Psoas muscle (tissue), 8 donors: ENCODE results near the gene NASP. TPM values are rescaled to one million over a fixed set of nuclear protein-coding genes. Genes with fewer than 3 reads are reported as not detected.

Experiments
- ATAC-seq, 4 donors: fragments of 200-7000 bp; cut with Tn5 transposase; one replicate each; pipeline ENCODE4 v1.9.1; 2020; ENCODE audit warnings: moderate library complexity in 3 of 4, mild to moderate bottlenecking in 2 of 4
- DNase-seq, 2 donors: peaks; one replicate each; pipeline ENCODE4 v3.0.0-alpha.2; 2020
- H3K27ac ChIP-seq: fragments of 200-600 bp; one replicate; pipeline ENCODE4 v1.8.0; 2022
- H3K27me3 ChIP-seq, 3 donors: fragments of 200-600 bp in 1 of 3; one replicate each; pipeline versions ENCODE4 v1.6.1 to v1.8.0; 2013 to 2022; ENCODE audit warnings: low read length in 2 of 3, mild to moderate bottlenecking in 2 of 3, moderate library complexity in 1 of 3; ENCODE audit not compliant: insufficient read depth in 3 of 3
- H3K36me3 ChIP-seq, 2 donors: fragments of 200-600 bp in 1 of 2; one replicate each; pipeline versions ENCODE4 v1.6.1 to v1.8.0; 2013 to 2022; ENCODE audit warnings: low read depth in 1 of 2, mild to moderate bottlenecking in 1 of 2, moderate library complexity in 1 of 2; ENCODE audit not compliant: insufficient read depth in 1 of 2
- H3K4me1 ChIP-seq: fragments of 200-600 bp; one replicate; pipeline ENCODE4 v1.8.0; 2022
- H3K4me3 ChIP-seq: fragments of 200-600 bp; one replicate; pipeline ENCODE4 v1.8.0; 2022; ENCODE audit warnings: mild to moderate bottlenecking
- H3K9me3 ChIP-seq: fragments of 200-600 bp; one replicate; pipeline ENCODE4 v1.8.0; 2022
- WGBS, 3 donors: extraction: QIAGEN DNeasy Blood & Tissue Kit; methylation state at CpG; one replicate each; pipeline versions ENCODE4 v1.1.6 to v1.1.7; 2013; 5-methylcytosine and 5-hydroxymethylcytosine counted together
- intact Hi-C, 2 donors: fragments of 100-400 bp; cut with DNase I; formaldehyde crosslinking; loops; one replicate each; pipeline versions ENCODE4 v1.11.0 to v1.14.2; 2022
- polyA plus RNA-seq, 3 donors: library from polyadenylated mRNA; stranded (reverse); fragments of 200-250 nt; gene quantifications; one replicate each; pipeline ENCODE4 v1.2.3, GENCODE V29; 2013
- total RNA-seq, 4 donors: library from RNA; stranded (reverse); fragmentation: NEBNext Ultra II Directional in 2 of 4; extraction: Animal tissue kit (Norgen Biotek cat#: 25700) in 2 of 4; gene quantifications; one replicate each; pipeline versions ENCODE4 v1.2.1 to v1.2.4, GENCODE V29; 2021 to 2023
- TF ChIP-seq, protein P1 (sequence below): fragments of 200-600 bp; IDR thresholded peaks from one replicate; pipeline ENCODE4 v1.8.0; 2022; ENCODE audit warnings: antibody characterized with exemption
- donor health status: healthy with polysubstance abuse.
- donor health status: DM: no; HTN: no; CAD: no; lungs with moderate emphysema.
- donor health status: Bipolar disorder and iron deficiency.
- donor health status: healthy.
- donor health status: DM: yes; HTN: yes; CAD: no.
- donor health status: DM: no; HTN: no; CAD: no.
- donor health status: DM: no; HTN: no; CAD: no.
- donor health status: DM: yes; HTN: yes; CAD: no.

NASP gene
- total and polyA plus RNA-seq, 7 donors = 15.3 to 54.6 (median 28.6) TPM

DNA sequence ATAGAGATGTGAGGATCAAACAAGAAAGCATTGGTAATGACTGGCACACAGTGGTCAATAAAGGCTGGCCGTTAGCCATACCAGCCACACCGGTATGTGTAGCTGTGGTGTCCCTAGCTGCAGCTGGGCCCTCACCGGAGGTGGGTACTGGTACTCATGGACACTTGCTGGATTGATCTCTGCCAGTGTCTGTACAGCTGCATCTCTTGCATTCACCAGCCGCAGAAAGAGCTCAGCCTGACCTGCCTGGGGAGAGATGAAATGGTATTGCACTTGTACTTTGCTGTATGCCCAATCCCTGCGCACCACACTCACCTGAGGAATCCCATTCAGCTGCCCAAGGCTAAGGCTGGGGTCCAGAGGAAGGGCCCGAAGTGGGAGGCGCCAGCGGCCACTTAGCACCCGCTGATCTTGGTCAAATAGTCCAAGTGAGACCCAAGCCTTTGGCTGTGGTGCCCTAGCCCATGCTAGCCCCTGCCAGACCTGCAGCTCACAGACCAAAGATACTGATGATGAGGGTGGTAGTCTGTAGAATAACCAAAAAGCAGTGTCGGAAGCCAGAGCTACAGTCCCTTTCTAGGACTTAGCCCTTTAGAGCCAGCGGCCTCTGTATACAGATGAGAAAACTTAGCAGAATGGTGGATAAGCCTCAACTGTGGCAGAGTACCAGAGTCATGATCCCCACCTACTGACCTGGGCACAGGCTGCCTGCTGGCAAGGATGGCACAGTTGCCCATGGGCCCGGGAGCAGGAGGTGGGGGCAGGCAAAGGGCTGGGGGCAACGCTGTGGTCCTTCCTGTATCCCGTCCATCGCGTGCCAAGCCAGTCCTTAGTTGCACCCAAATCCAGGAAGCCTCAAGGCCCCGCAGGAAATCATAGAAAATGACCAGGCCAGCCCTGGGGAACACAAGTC lies 37.0 kb downstream of the NASP start:
- Histone ChIP-seq H3K4me3 (no peak overlapping the region), H3K27ac (peak overlapping the region; percentile 23), H3K27me3 (no peaks in the 10 kb centered on the region), H3K4me1 (no peaks in the 10 kb centered on the region), H3K9me3 (no peaks in the 10 kb centered on the region), H3K36me3 (peaks cover 14 to 55% of the 10 kb centered on the region in 2 donors)
- DNase-seq (no peak), ATAC-seq (peak in 3 of 4 donors; percentile 4 to 16 (median 15))
- intact Hi-C loops = no loop called here
- WGBS, 3 donors = 77 to 87% (median 85%) methylated on average over 17 of the region's 17 CpGs
- TF ChIP-seq, protein P1, sequence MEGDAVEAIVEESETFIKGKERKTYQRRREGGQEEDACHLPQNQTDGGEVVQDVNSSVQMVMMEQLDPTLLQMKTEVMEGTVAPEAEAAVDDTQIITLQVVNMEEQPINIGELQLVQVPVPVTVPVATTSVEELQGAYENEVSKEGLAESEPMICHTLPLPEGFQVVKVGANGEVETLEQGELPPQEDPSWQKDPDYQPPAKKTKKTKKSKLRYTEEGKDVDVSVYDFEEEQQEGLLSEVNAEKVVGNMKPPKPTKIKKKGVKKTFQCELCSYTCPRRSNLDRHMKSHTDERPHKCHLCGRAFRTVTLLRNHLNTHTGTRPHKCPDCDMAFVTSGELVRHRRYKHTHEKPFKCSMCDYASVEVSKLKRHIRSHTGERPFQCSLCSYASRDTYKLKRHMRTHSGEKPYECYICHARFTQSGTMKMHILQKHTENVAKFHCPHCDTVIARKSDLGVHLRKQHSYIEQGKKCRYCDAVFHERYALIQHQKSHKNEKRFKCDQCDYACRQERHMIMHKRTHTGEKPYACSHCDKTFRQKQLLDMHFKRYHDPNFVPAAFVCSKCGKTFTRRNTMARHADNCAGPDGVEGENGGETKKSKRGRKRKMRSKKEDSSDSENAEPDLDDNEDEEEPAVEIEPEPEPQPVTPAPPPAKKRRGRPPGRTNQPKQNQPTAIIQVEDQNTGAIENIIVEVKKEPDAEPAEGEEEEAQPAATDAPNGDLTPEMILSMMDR = no peak

DNA sequence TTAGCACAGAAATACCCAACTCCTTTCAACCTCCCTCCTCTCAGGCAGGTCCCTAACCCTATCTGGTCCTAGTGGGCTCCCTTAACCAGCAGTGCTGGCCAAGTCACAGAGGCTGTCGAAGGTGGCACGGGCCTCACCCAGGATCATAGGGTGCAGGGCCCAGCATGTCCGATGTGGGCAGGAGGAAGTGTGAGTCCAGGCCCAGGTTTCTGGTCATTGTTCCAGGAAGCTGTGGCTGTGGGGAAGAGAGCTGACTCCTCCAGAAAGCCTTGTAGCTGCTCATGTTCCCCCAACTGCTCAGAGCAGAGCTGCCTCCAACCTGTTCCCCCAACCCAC lies 37.6 kb downstream of the NASP start:
- no peaks in the 10 kb centered on the region for H3K4me1 ChIP-seq
- DNase-seq (no peak), ATAC-seq (peak; percentile 7 to 41 (median 22))
- no peak overlapping the region for H3K4me3 ChIP-seq
- intact Hi-C loops = no loop called here
- no peaks in the 10 kb centered on the region for H3K27me3 ChIP-seq
- TF ChIP-seq, protein P1 = no peak
- H3K9me3 ChIP-seq = no peaks in the 10 kb centered on the region
- peaks cover 11 to 55% of the 10 kb centered on the region in 2 donors for H3K36me3 ChIP-seq
- H3K27ac ChIP-seq = peak overlapping the region; percentile 23
- 53 to 61% (median 57%) methylated on average over 3 of the region's 3 CpGs for WGBS, 3 donors

DNA sequence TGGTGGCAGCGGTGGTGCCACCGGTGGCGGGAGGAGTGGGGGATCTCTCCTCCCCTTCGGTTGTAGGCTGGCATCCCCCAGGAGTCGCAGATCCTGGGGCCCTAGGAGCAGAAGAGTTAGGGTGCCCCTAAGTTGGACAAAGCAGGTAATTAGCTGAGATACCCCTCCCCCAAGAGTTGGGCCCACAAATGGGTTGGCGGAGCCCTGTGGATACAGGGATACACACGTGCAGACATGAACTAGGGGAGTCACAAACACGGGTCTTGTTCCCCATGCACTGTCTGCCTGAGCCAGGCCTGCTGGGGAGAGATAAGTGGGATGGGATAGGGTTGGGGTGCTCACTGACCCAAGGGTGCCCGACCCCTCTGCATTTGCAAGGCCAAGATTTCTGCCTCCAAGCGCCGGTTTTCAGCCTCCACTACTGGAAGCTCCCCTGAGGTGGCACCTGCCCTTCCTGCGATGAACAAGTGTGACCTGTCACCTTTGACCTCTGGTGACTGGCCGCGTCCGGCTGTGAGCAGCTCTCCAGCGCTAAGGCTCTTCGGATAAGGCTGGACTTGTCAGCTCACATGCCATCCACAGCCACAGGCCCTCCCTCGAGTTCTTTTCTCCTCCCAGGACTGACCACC lies 38.2 kb downstream of the NASP start:
- Histone ChIP-seq H3K4me3 (peak overlapping the region; percentile 52), H3K27ac (peak overlapping the region; percentile 23), H3K9me3 (no peaks in the 10 kb centered on the region), H3K27me3 (no peaks in the 10 kb centered on the region), H3K36me3 (peaks cover 8 to 55% of the 10 kb centered on the region in 2 donors), H3K4me1 (no peaks in the 10 kb centered on the region)
- ATAC-seq (peak; percentile 5 to 19 (median 11)), DNase-seq (peak in 1 of 2 donors; percentile 54)
- TF ChIP-seq, protein P1 = no peak
- 62 to 67% (median 64%) methylated on average over 18 of the region's 18 CpGs for WGBS, 3 donors
- intact Hi-C loops = no loop called here

DNA sequence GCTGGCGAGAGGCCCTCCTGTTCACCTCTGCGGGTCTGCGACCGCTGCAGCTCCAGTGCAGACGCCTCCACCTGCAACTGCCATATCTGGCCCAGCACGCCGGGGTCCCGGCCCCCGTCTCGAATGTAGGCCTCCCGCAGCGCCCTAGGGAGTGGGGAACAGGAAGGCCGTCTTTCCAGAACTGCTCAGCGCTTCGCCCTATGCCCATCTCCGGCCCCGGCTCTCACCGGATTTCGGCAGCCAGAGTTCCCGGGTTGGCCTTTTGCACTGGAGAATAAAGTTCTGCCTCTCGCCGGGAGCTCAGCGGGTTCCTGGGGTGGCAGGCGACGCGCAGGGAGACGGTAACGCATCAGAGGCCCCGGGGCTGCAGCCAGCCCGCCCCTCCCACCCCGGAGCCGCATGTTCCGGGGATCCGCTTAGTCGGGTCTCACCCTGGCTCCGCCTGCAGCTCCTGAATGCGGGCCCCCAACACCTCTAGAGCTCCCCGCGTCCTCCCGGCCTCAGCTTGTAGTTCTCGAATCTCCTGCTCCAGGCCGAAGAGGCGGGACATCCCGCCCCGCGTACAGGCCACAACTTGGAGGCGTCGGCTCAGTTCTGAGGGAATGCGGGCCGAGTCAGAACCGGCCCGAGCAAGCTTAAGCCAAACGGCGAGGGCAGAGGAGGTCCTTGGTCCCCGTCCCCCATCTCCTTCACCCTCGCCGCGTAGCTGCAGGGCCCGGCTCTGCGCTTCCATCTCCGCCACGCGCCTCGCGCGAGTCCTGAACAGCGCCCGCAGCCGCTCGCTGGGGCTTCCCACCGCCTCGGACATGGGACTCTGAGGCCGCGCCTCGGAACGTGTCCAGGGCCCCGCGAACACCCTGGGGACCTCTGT lies 38.9 kb downstream of the NASP start:
- DNase-seq (peak in 1 of 2 donors; percentile 64), ATAC-seq (peak; percentile 10 to 20 (median 14))
- no peaks in the 10 kb centered on the region for H3K9me3 ChIP-seq
- H3K4me3 ChIP-seq = peak overlapping the region; percentile 52
- no peak overlapping the region for H3K27ac ChIP-seq
- H3K4me1 ChIP-seq = no peaks in the 10 kb centered on the region
- intact Hi-C loops = no loop called here
- H3K36me3 ChIP-seq = peaks cover 2 to 55% of the 10 kb centered on the region in 2 donors
- WGBS, 3 donors = 49 to 55% (median 53%) methylated on average over 78 of the region's 78 CpGs
- TF ChIP-seq, protein P1 = no peak
- H3K27me3 ChIP-seq = no peaks in the 10 kb centered on the region
